ENCODE measurements around the gene PLIN3. TPM values are rescaled to one million over a fixed set of nuclear protein-coding genes. Genes with fewer than 3 reads are reported as not detected.

PLIN3 gene
- total and polyA plus RNA-seq, 9 of the 15 experiments (the other 6 are each of a cell fraction or from before 2014, with no cell fraction given): 7.5 to 75.6 (median 43.1) TPM

GRCh38 chr19:4851551-4852290, 15.7 kb downstream of the PLIN3 start (continued):
- TF ChIP-seq, protein P1, sequence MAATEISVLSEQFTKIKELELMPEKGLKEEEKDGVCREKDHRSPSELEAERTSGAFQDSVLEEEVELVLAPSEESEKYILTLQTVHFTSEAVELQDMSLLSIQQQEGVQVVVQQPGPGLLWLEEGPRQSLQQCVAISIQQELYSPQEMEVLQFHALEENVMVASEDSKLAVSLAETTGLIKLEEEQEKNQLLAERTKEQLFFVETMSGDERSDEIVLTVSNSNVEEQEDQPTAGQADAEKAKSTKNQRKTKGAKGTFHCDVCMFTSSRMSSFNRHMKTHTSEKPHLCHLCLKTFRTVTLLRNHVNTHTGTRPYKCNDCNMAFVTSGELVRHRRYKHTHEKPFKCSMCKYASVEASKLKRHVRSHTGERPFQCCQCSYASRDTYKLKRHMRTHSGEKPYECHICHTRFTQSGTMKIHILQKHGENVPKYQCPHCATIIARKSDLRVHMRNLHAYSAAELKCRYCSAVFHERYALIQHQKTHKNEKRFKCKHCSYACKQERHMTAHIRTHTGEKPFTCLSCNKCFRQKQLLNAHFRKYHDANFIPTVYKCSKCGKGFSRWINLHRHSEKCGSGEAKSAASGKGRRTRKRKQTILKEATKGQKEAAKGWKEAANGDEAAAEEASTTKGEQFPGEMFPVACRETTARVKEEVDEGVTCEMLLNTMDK (IDR thresholded peaks at IDR 0.05; ENCODE audit: borderline replicate concordance, insufficient read depth, low read depth, low read length, poor library complexity, severe bottlenecking): peak; percentile 66
- no peak for TF ChIP-seq HCFC1 (IDR thresholded peaks at IDR 0.05; ENCODE audit: low read depth, low read length)
- no peak for TF ChIP-seq POLR3G (IDR thresholded peaks at IDR 0.05; ENCODE audit: extremely low read depth, insufficient read length, insufficient replicate concordance)
- TF ChIP-seq SMC3 (conservative IDR thresholded peaks at IDR 0.05; ENCODE audit: insufficient read depth, low read depth, low read length): peak; percentile 83
- TF ChIP-seq HBP1 (CRISPR knock-in tag; IDR thresholded peaks at IDR 0.05): 0 out of 2 replicates have a peak, but pooled peaks have one; percentile 37
- 0 out of 2 replicates have a peak, but pooled peaks have one; percentile 9 for TF ChIP-seq ESRRA (IDR thresholded peaks at IDR 0.05; ENCODE audit: borderline replicate concordance, low read depth)
- no peak for TF ChIP-seq UBTF (IDR thresholded peaks at IDR 0.05; ENCODE audit: borderline replicate concordance in 1 of 2, low read depth in 2 of 2, low read length in 2 of 2)
- TF ChIP-seq TAF15 (IDR thresholded peaks at IDR 0.05; ENCODE audit: low read depth, low read length): no peak
- TF ChIP-seq CBX2 (IDR thresholded peaks at IDR 0.05; ENCODE audit: insufficient read depth, low read length, poor library complexity, severe bottlenecking): no peak
- peak; percentile 13; the same call in 1 of the 2 replicates for TF ChIP-seq RB1 (IDR thresholded peaks at IDR 0.05; ENCODE audit: low read depth)
- no peak for TF ChIP-seq ZNF408 (CRISPR knock-in tag; IDR thresholded peaks at IDR 0.05; ENCODE audit: low read depth)
- TF ChIP-seq THRB (CRISPR knock-in tag; conservative IDR thresholded peaks at IDR 0.05): 0 out of 2 replicates have a peak, but pooled peaks have one; percentile 41
- TF ChIP-seq, protein P2, sequence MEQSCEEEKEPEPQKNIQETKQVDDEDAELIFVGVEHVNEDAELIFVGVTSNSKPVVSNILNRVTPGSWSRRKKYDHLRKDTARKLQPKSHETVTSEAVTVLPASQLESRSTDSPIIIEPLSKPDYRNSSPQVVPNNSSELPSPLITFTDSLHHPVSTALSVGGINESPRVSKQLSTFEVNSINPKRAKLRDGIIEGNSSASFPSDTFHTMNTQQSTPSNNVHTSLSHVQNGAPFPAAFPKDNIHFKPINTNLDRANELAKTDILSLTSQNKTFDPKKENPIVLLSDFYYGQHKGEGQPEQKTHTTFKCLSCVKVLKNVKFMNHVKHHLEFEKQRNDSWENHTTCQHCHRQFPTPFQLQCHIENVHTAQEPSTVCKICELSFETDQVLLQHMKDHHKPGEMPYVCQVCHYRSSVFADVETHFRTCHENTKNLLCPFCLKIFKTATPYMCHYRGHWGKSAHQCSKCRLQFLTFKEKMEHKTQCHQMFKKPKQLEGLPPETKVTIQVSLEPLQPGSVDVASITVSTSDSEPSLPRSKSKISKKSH (CRISPR knock-in tag; IDR thresholded peaks at IDR 0.05): no peak
- TF ChIP-seq ZNF79 (CRISPR knock-in tag; IDR thresholded peaks at IDR 0.05; ENCODE audit: low read depth): no peak
- no peak for TF ChIP-seq HES1 (IDR thresholded peaks at IDR 0.05; ENCODE audit: low read depth)
- no peak for TF ChIP-seq ZFX (CRISPR knock-in tag; IDR thresholded peaks at IDR 0.05)

All from K562 (cell line).